Hepatocyte (in vitro differentiated cells): ENCODE results near the gene RASGRP3. TPM values are rescaled to one million over a fixed set of nuclear protein-coding genes. Genes with fewer than 3 reads are reported as not detected.

Source experiments
- DNase-seq: peaks from one replicate; pipeline ENCODE4 v3.0.0-alpha.2; 2016; ENCODE audit warnings: low spot score
- H2AFZ ChIP-seq: fragments of 200-600 bp; sonication (generic); 2 replicates; pipeline ENCODE4 v1.6.0; 2016; ENCODE audit warnings: antibody characterized with exemption, mild to moderate bottlenecking
- H3K27ac ChIP-seq: fragments of 200-600 bp; sonication (generic); 2 replicates; pipeline ENCODE4 v1.5.1; 2016; ENCODE audit warnings: mild to moderate bottlenecking
- H3K27me3 ChIP-seq: fragments of 200-600 bp; sonication (generic); 2 replicates; pipeline ENCODE4 v1.6.1; 2016
- H3K36me3 ChIP-seq: fragments of 200-600 bp; sonication (generic); replicated peaks from 2 replicates; pipeline ENCODE4 v1.5.1; 2016; ENCODE audit warnings: low read depth; ENCODE audit not compliant: insufficient read depth
- H3K4me1 ChIP-seq: fragments of 200-600 bp; sonication (generic); 2 replicates; pipeline ENCODE4 v1.5.1; 2016; ENCODE audit warnings: mild to moderate bottlenecking, moderate library complexity; ENCODE audit not compliant: insufficient read depth
- H3K4me2 ChIP-seq: fragments of 200-600 bp; sonication (generic); 2 replicates; pipeline ENCODE4 v1.6.0; 2016
- H3K4me3 ChIP-seq: fragments of 200-600 bp; sonication (generic); 2 replicates; pipeline ENCODE4 v1.5.1; 2016; ENCODE audit warnings: mild to moderate bottlenecking
- H3K79me2 ChIP-seq: fragments of 200-600 bp; sonication (generic); 2 replicates; pipeline ENCODE4 v1.6.0; 2017; ENCODE audit warnings: mild to moderate bottlenecking
- H3K9me2 ChIP-seq: fragments of 200-600 bp; sonication (generic); replicated peaks from 2 replicates; pipeline ENCODE4 v1.6.0; 2017; ENCODE audit warnings: mild to moderate bottlenecking; ENCODE audit not compliant: insufficient read depth
- H3K9me3 ChIP-seq: fragments of 200-600 bp; sonication (generic); 2 replicates; pipeline ENCODE4 v1.5.1; 2016; ENCODE audit warnings: low read depth, mild to moderate bottlenecking
- H4K20me1 ChIP-seq: fragments of 200-600 bp; sonication (generic); 2 replicates; pipeline ENCODE4 v1.6.0; 2016; ENCODE audit warnings: mild to moderate bottlenecking; ENCODE audit not compliant: insufficient read depth, poor library complexity, severe bottlenecking
- EZH2 ChIP-seq: fragments of 200-600 bp; sonication (generic); IDR thresholded peaks from 2 replicates; pipeline ENCODE4 v1.6.1; 2016; ENCODE audit warnings: antibody characterized with exemption, mild to moderate bottlenecking, borderline replicate concordance
- EZH2phosphoT487 ChIP-seq: fragments of 200-600 bp; sonication (generic); IDR thresholded peaks from one replicate; pipeline ENCODE4 v1.6.1; 2018; ENCODE audit warnings: antibody characterized with exemption, mild to moderate bottlenecking, low read depth, moderate library complexity; ENCODE audit not compliant: unreplicated experiment, severe bottlenecking
- WGBS: methylation state at CpG from one replicate; pipeline ENCODE4 v1.1.6; 2016; ENCODE audit warnings: low lambda C conversion rate; ENCODE audit errors: missing lambda C conversion rate; 5-methylcytosine and 5-hydroxymethylcytosine counted together
- polyA plus RNA-seq: library from polyadenylated mRNA; unstranded; fragments of >200 nt; fragmentation: Nextera tagmentation; extraction: Ambion mirVana; gene quantifications from 2 replicates; pipeline ENCODE4 v1.2.1, GENCODE V29; 2016
- total RNA-seq: library from RNA; depleted of rRNA; stranded (reverse); fragments of >200 nt; gene quantifications from 2 replicates; pipeline ENCODE4 v1.2.3, GENCODE V29; 2014
- TF ChIP-seq, protein P1 (sequence below): fragments of 200-600 bp; sonication (generic); IDR thresholded peaks from 2 replicates; pipeline ENCODE4 v1.5.1; 2016; ENCODE audit warnings: antibody characterized with exemption, mild to moderate bottlenecking; ENCODE audit not compliant: poor library complexity

The RASGRP3 gene
- total and polyA plus RNA-seq, 2 experiments from 2014 or later = 1.7 to 8.6 TPM

DNA sequence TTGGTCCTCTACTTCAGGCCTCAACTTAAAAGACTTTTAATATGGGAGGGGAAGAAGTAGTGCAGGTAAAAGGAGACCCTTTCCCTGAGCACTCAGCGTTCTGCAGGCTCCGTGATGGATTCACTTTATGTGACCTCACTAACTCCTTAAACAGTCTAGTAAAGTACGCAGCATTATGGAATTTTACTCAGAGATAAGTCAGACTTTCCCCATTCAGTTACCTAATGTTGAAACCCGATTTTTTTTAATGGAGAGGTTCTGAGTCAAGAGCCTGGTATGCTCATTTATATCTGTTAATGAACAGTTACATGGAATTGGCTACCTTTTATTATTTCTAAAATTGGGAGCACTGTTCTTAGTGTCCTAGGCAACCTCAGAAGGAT is 34.1 kb downstream of the RASGRP3 start:
- H3K9me2 ChIP-seq = no peaks in the 10 kb centered on the region
- no peaks in the 10 kb centered on the region for H3K79me2 ChIP-seq
- no peaks in the 10 kb centered on the region for H3K27me3 ChIP-seq
- no peaks in the 10 kb centered on the region for H3K36me3 ChIP-seq
- no peaks in the 10 kb centered on the region for H4K20me1 ChIP-seq
- H3K27ac ChIP-seq = no peak overlapping the region
- H3K4me3 ChIP-seq = no peak overlapping the region
- no peak overlapping the region for H3K4me2 ChIP-seq
- no peaks in the 10 kb centered on the region for H3K4me1 ChIP-seq
- no peak overlapping the region for H2AFZ ChIP-seq
- TF ChIP-seq EZH2phosphoT487 (no peak), EZH2 (no peak)
- TF ChIP-seq, protein P1, sequence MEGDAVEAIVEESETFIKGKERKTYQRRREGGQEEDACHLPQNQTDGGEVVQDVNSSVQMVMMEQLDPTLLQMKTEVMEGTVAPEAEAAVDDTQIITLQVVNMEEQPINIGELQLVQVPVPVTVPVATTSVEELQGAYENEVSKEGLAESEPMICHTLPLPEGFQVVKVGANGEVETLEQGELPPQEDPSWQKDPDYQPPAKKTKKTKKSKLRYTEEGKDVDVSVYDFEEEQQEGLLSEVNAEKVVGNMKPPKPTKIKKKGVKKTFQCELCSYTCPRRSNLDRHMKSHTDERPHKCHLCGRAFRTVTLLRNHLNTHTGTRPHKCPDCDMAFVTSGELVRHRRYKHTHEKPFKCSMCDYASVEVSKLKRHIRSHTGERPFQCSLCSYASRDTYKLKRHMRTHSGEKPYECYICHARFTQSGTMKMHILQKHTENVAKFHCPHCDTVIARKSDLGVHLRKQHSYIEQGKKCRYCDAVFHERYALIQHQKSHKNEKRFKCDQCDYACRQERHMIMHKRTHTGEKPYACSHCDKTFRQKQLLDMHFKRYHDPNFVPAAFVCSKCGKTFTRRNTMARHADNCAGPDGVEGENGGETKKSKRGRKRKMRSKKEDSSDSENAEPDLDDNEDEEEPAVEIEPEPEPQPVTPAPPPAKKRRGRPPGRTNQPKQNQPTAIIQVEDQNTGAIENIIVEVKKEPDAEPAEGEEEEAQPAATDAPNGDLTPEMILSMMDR = no peak
- WGBS = 72% methylated on average over 4 of the region's 4 CpGs
- H3K9me3 ChIP-seq = no peaks in the 10 kb centered on the region
- no peak for DNase-seq

DNA sequence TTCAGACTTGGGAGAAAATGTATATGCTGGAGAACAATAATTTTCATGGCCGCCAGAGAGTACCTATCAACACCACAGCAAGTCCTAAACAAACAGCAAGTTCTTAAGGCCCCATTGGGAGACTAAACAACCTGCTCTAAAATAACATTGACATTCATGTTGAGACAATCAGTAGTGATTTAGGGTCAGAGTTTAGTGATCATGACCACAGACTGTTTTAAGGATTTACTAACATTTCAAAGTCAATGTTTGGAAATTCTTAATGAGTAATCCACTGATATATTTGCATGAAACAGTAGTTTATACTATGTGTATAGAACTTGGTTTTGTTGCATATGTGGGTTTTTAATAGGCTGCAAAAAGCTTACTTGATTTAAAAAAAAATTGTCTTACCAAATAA is 34.7 kb downstream of the RASGRP3 start:
- H3K4me2 ChIP-seq = no peak overlapping the region

DNA sequence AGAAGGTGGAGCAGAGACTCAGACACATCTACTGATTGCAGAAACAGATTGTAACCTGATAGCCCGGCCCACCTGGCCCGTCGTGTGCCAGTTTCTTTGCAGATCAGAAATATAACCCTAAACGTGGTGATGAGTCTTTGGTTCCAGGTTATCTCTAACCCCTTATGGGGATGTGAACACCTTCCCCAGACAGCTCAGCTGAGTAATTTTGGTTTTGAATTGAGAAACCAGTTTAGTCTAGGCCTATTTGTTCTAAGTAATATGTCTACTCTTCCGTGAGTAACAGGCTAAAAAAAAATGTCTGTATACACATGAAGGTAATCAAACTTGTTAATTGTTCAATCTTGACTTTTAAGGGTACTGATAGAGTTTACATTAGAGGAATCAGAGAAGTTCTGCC is 35.7 kb downstream of the RASGRP3 start:
- H3K4me1 ChIP-seq = no peaks in the 10 kb centered on the region
- no peaks in the 10 kb centered on the region for H3K27me3 ChIP-seq
- H3K79me2 ChIP-seq = no peaks in the 10 kb centered on the region
- H3K9me2 ChIP-seq = no peaks in the 10 kb centered on the region
- no peak overlapping the region for H3K4me2 ChIP-seq
- no peak overlapping the region for H3K27ac ChIP-seq
- 60% methylated on average over 5 of the region's 5 CpGs for WGBS
- no peak for DNase-seq
- H2AFZ ChIP-seq = no peak overlapping the region
- no peaks in the 10 kb centered on the region for H3K9me3 ChIP-seq
- H3K36me3 ChIP-seq = no peaks in the 10 kb centered on the region
- no peak overlapping the region for H3K4me3 ChIP-seq
- no peaks in the 10 kb centered on the region for H4K20me1 ChIP-seq
- TF ChIP-seq, protein P1 = no peak
- no peak for TF ChIP-seq EZH2
- TF ChIP-seq EZH2phosphoT487 = no peak

More for the DNA sequence above, 34.7 kb downstream of the RASGRP3 start:
- Histone ChIP-seq H3K9me2 (no peaks in the 10 kb centered on the region), H3K4me1 (no peaks in the 10 kb centered on the region), H3K79me2 (no peaks in the 10 kb centered on the region), H3K27me3 (no peaks in the 10 kb centered on the region), H3K27ac (no peak overlapping the region), H3K36me3 (no peaks in the 10 kb centered on the region), H4K20me1 (no peaks in the 10 kb centered on the region), H2AFZ (no peak overlapping the region), H3K4me3 (no peak overlapping the region), H3K9me3 (no peaks in the 10 kb centered on the region)
- DNase-seq = no peak
- WGBS = 65% methylated on average over 1 of the region's 1 CpG
- TF ChIP-seq, protein P1 = no peak
- TF ChIP-seq EZH2 = no peak
- TF ChIP-seq EZH2phosphoT487 = no peak

GRCh38 chr2:33513480-33513879 is 37.0 kb downstream of the RASGRP3 start:
- 90% methylated on average over 3 of the region's 3 CpGs for WGBS
- TF ChIP-seq EZH2 (no peak), EZH2phosphoT487 (no peak)
- TF ChIP-seq, protein P1 = no peak
- Histone ChIP-seq H3K4me3 (no peak overlapping the region), H3K27ac (no peak overlapping the region), H4K20me1 (no peaks in the 10 kb centered on the region), H3K9me3 (no peaks in the 10 kb centered on the region), H2AFZ (no peak overlapping the region), H3K79me2 (no peaks in the 10 kb centered on the region), H3K4me1 (no peaks in the 10 kb centered on the region), H3K36me3 (no peaks in the 10 kb centered on the region), H3K4me2 (no peak overlapping the region), H3K9me2 (no peaks in the 10 kb centered on the region), H3K27me3 (no peaks in the 10 kb centered on the region)
- no peak for DNase-seq
